HG03097 (cell line): ENCODE measurements around the gene FKBP7.
"Not testable (repeated sequence)": the region's sequence is repeated elsewhere in the genome, so short reads cannot be mapped to it uniquely, and the experiment has no call there.

Source experiments
- ATAC-seq: cut with Tn5 transposase; IDR thresholded peaks from one replicate; pipeline ENCODE4 v1.9.1; 2021; ENCODE audit not compliant: unreplicated experiment, low FRiP score

The FKBP7 gene

GRCh38 chr2:178491612-178492011, 13.2 kb upstream of the FKBP7 start:
- ATAC-seq: no peak

GRCh38 chr2:178485356-178485755, 7.0 kb upstream of the FKBP7 start:
- ATAC-seq: no peak

- no peak for ATAC-seq
Measured at GRCh38 chr2:178484245-178485041, 6.0 kb upstream of the FKBP7 start.

- no peak for ATAC-seq
Measured at GRCh38 chr2:178482437-178482836, 4.0 kb upstream of the FKBP7 start.

- ATAC-seq: peak; percentile 53
Measured at GRCh38 chr2:178480227-178481181, 2.1 kb upstream of the FKBP7 start, which contains the start of gene PLEKHA3. Gene PLEKHA3, plus strand, starts transcription at chr2:178480457. Its CDS starts 413 bp downstream, at chr2:178480870.

- no peak for ATAC-seq
Measured at GRCh38 chr2:178479758-178480226, 1.4 kb upstream of the FKBP7 start.

- ATAC-seq: no peak
Measured at GRCh38 chr2:178479275-178479616, 846 bp upstream of the FKBP7 start.

- ATAC-seq: no peak
Measured at GRCh38 chr2:178478130-178478438, 316 bp downstream of the FKBP7 start.

GRCh38 chr2:178477443-178478129, 814 bp downstream of the FKBP7 start:
- no peak for ATAC-seq

- ATAC-seq: no peak
Measured at GRCh38 chr2:178476477-178476876, 1.9 kb downstream of the FKBP7 start.

GRCh38 chr2:178474560-178474959, 3.8 kb downstream of the FKBP7 start:
- ATAC-seq: no peak

- ATAC-seq: no peak
Measured at GRCh38 chr2:178473931-178474330, 4.5 kb downstream of the FKBP7 start.

GRCh38 chr2:178473373-178473772, 5.0 kb downstream of the FKBP7 start:
- no peak for ATAC-seq

- not testable (repeated sequence) for ATAC-seq
Measured at GRCh38 chr2:178471313-178471712, 7.1 kb downstream of the FKBP7 start.

- ATAC-seq: no peak
Measured at GRCh38 chr2:178469219-178469849, 9.1 kb downstream of the FKBP7 start.

- ATAC-seq: no peak
Measured at GRCh38 chr2:178457390-178457886, 21.0 kb downstream of the FKBP7 start.

- ATAC-seq: no peak
Measured at GRCh38 chr2:178455947-178456346, 22.5 kb downstream of the FKBP7 start.

- ATAC-seq: no peak
Measured at GRCh38 chr2:178452870-178453269, 25.5 kb downstream of the FKBP7 start.

GRCh38 chr2:178452334-178452733, 26.1 kb downstream of the FKBP7 start:
- no peak for ATAC-seq

GRCh38 chr2:178450774-178451525, 27.4 kb downstream of the FKBP7 start, which contains the start of the genes PJVK and PRKRA:
Gene PJVK, plus strand, starts transcription at chr2:178451378. Its CDS starts 2,032 bp downstream, at chr2:178453410.
Gene PRKRA, minus strand, starts transcription at chr2:178451175. Its CDS starts 145 bp downstream, at chr2:178451030.
- ATAC-seq: peak; percentile 89
